ENCODE data around the gene CLSTN3.
"Not testable (repeated sequence)": the region's sequence is repeated elsewhere in the genome, so short reads cannot be mapped to it uniquely, and the experiment has no call there.

The CLSTN3 gene

DNA sequence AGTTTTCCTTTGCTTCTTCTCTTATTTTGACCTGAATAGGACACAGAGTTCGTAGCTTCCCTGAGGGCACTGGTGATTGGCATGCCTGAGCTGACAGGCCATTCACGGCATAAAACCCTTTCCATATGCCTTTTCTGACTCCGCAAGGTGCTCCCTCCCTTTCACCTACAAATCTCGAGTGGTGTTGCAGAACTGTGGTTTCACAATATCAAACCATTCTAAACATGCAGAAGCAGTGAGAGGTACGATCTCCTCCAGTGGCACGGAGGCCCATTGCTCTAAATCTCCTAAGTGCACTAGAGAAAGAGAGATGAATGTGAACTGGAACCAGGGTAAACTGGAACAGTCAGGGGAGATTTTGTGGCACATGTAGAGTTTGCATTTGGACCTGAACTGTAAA lies 23.9 kb downstream of the CLSTN3 start:
- no peak for DNase-seq

DNA sequence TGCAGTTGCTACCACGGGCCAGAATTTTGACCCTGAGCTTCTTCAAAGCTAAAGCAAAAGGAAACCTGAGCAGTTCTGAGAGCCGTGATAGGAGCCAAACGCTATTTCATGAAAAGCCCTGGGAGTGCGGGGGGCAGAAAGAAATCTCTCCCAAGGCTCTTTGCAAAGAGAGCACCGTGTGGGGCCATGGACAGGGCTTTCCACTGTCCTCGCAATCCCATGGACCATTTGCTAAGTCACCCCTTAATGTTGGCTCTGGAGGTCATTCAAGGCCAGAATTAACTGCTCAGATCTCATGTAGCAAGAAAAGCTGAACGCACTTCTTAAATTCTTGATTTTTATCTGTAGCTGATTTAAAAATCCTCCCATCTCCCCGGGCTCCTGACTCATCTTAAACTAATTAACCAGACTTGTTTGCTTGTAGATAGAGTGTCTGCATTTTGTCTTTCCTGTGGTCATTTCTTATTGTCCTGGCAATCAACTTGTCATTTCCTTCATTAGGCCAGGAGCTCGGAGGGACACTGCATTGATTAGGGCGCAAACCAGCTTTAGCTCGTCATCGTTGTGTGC lies 24.8 kb downstream of the CLSTN3 start:
- no peak for DNase-seq

DNA sequence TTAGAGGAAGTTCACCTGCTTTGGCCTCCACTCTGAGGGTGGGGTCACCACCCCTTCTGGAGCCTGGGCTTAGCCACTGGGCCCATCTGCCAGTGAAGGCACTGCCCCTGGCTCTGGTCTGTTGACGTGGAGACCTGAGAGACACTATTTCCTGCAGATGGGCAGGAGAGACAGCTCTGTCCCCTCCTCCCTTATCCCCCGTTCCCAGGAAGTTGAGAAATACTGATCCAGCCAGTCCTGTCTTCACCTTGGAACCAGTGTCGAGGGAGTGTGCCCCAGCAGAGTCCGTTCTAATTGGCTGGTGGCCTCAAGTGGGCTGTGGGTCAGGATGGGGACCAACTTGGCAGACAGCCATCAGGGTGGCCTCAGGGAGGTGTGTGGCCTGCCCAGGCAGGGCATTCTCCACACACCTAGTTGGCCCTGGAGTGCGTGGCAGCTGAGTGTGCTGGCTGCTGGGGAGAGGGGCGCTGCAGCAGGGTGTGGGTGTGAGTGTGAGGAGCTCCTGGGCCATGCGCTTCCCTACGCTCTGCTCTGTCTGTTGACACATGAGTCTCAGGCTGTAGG lies 25.4 kb downstream of the CLSTN3 start:
- no peak for DNase-seq

DNA sequence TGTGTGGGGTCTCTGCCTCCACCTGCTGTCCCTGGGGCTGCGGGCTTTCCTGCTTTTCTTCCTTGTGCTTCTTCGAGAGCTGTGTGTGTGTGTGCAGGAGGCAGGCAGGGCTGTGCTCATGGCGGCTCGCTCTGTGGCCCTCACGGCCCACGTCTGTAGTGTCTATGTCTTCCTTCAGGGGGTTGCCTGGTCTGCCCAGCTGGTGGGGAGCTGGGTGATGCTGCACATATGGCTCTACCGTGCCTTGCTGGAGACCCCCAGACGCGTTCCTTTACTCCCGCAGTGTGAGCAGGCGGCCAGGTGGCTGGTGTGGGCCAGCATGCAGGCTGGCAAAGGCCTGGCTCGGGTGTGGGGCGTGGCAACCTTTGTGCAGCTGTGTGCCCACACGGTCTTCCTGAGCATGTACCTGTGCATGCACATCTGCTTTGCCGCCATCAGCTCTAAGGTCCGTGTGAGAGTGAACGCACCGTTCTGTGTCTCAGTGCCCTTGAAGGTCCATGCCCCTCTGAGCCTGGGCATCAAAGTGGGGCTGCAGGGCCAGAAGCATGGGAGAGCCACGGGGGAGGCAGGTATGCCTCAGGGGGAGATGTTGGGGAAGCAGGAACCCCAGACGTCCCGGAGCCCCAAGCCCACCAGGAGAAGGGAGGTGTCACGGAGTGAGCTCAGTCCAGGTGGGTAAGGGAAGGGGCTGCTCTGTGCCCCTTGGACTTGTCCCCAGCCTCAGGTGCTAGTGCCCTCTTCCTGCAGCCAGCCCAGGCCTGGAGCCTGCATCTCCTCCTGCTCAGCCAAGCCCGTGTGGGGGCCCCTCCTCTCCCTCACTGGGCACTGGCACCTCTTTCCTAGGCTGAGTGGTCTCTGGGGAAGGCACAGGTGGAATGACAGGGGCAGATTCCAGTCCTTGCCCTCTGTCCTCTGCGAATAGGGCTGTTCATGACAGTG lies 26.4 kb downstream of the CLSTN3 start:
- no peak for DNase-seq

- no peak for DNase-seq
Measured at GRCh38 chr12:7157391-7157790, 27.2 kb downstream of the CLSTN3 start.

GRCh38 chr12:7158781-7159609 lies 28.8 kb downstream of the CLSTN3 start:
- no peak for DNase-seq

DNA sequence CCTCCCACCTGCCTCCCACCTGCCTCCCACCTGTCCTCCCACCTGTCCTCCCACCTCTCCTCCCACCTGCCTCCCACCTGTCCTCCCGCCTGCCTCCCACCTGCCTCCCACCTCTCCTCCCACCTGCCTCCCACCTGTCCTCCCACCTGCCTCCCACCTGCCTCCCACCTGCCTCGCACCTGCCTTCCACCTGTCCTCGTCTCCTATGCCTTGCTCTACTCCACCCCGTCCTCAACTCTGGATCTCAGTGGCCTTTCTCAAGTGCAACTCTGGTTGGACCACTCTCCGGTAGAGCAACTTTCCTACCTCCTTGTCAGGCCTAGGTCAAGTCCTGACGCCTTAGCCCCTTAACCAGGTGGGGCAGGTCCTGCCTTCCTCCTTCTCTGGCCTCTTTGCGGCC lies 30.0 kb downstream of the CLSTN3 start:
- no peak for DNase-seq

- no peak for DNase-seq
Measured at GRCh38 chr12:7161327-7161726, 31.2 kb downstream of the CLSTN3 start.

DNA sequence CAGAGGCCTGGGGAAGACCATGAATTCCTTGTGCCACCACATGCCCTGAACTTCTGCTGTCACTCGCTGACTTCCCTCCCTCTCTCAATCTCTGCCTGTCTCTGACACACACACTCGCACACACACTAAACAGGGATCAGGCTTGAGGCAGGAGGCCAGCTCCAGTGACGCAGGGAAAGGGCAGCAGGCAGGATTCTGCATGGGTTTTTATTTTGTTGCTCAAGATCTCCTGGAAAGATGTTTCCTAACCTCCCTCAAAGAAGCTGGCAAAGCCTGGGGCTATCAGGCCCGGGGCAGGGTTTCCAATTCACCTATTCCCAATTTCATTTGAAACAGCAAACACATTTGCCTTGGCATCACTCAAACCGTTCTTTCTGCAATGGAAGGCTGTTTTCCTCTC lies 31.6 kb downstream of the CLSTN3 start:
- DNase-seq, result no peak

- no peak for DNase-seq
Measured at GRCh38 chr12:7162691-7163114, 32.5 kb downstream of the CLSTN3 start.

GRCh38 chr12:7169951-7170350 lies 39.8 kb downstream of the CLSTN3 start:
- no peak for DNase-seq

- no peak for DNase-seq
Measured at GRCh38 chr12:7171854-7172253, 41.7 kb downstream of the CLSTN3 start.

GRCh38 chr12:7175493-7175892 lies 45.3 kb downstream of the CLSTN3 start:
- no peak for DNase-seq

- DNase-seq, result no peak
Measured at GRCh38 chr12:7176595-7176994, 46.4 kb downstream of the CLSTN3 start.

DNA sequence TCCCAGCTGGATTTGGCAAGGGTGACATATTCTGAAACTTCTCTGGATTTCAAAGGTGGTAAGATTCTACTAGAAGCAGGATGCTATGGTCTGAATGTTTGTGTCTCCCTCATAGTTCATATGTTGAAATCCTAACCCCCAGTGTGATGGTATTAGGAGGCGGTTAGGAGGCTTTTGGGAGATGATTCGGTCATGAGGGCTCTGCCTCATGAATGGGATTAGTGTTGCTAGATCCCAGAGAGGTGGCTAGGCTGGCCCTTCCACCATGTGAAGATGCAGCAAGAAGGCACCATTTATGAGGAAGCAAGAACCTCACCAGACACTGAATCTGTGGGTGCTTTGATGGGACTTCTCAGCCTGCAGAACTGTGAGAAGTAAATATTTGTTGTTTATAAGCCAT lies 48.3 kb downstream of the CLSTN3 start:
- DNase-seq, result no peak

- no peak for DNase-seq
Measured at GRCh38 chr12:7180685-7181084, 50.5 kb downstream of the CLSTN3 start.

GRCh38 chr12:7186058-7186457 lies 55.9 kb downstream of the CLSTN3 start:
- DNase-seq, result not testable (repeated sequence)

DNA sequence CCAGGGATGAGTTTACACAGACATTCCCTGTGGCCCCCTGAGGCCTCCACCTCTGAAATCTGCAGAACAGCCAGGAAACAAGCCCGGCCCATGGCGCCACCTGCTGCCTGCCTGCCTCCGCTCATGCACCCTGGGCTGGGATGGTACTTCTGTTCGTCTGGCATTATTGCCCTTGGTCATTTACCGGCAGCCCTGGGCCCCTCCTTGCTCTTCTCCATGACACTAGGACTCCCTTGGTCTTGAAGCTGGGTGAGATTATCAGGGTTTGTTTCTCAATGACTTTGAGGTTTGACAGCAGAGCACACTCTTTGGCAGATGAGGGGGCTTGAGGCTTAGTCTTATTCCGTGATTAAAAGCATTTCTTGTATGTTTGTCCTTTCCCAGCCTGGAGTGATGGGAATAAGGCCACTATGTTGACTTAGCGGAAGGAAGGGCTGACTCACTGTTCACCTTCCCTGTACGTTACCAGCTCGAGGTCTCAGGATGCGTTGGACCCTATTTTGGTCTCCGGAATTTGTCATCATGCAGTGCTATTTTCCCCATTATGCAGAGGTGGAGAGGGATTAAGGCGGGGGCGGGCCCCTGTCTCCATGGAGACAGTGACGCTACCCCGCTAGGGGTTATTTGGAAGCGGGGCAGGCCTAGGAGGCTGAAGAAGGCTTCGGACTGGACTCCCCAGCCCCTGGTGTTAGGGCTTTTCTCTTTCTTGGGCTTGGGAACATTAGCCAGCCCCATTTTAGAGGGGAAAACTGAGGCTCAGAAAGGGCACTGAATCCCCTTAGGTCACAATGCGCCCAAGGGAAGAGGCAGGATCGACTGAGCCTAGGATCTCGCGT lies 58.6 kb downstream of the CLSTN3 start:
- peak; percentile 57 for DNase-seq

GRCh38 chr12:7189398-7190267 lies 59.5 kb downstream of the CLSTN3 start, which contains the start of gene PEX5:
Gene PEX5 (plus strand): TSS chr12:7189686. CDS start chr12:7190378, 692 bp downstream.
- DNase-seq, result peak; percentile 90

- no peak for DNase-seq
Measured at GRCh38 chr12:7190268-7191055, 60.3 kb downstream of the CLSTN3 start.
